Measurements from ENCODE around the gene CDH23.

The CDH23 gene

DNA sequence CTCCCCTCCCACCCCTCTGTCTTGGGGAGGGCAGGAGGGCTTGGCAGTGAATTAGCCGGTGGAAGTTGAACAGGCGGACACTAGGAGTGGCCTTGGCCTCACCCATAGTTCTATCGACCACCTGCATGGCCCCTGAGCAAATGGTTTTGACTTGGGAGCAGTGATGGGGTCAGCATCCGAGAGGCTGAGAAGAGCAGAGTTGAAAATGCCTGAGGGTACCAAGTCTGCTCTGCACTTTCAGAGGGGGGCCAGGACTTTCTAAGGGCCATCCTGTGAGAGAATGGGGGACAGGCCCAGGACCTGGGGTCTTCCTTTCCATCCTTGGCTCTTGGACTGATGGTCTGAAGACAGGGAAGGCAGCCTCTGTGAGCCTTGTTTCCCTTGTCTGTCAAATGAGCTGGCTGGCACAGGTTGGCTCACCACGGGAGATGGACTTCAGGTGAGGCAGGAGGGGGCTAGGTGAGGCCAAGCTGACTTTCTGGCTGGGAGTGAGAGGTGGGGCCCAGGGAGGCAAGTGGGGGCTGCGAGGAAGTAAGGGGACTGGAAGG lies 29.4 kb downstream of the CDH23 start:
- DNase-seq, result no peak

DNA sequence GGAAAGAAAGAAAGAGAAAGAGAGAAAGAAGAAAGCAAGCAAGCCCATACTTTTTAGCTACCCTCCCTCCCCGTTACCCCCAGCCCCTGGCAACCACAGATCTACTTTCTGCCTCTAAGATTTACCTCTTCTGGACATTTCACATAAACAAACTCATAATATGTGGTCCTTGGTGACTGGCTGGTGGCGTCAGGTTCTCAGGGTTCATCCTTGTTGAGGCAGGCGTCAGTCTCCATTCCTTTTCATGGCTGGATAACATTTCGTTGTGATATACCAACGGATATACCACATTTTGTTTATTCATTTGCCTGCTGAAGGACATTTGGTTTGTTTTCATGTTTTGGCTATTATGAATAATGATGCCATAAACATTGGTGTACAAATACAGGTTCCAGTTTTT lies 30.5 kb downstream of the CDH23 start:
- no peak for DNase-seq

DNA sequence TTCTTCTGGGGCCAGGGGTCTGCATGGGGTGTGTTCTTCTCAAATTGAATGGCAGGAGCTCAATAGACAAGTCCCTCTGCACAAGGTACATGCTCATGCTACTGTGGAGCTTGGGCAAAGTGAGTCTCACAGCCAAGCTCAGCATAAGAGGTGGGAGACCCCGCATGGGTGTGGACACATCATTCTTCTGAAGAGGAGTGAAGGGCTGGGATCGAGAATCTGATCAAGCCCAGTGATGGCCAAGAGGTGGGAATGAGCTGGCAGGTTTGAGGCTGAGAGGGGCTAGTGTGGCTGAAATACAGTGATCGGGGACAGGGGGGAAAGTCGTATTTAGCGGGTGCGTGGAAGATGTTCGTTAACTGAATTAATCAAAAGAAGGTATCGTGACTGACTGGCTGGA lies 32.6 kb downstream of the CDH23 start:
- DNase-seq, result no peak

DNA sequence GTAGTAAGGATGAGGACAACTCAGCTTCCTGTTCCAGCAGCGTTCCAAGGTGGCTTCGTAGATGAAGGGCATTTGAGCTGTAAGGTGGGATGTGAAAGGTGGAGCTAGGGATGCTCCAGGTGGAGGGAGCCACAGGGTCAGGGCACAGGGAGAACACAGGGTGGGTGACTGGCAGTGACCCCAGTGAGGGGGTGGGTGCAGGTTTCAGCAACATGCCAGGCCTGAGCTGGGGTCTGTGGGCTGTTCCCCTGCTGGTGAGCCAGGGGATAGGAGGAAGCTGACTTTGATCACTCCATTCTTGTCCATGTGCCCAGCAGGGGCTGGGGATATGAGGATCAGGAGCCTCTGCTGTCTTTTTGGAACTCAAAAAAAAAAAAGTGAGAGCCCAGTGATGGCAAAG lies 33.2 kb downstream of the CDH23 start:
- no peak for DNase-seq

DNA sequence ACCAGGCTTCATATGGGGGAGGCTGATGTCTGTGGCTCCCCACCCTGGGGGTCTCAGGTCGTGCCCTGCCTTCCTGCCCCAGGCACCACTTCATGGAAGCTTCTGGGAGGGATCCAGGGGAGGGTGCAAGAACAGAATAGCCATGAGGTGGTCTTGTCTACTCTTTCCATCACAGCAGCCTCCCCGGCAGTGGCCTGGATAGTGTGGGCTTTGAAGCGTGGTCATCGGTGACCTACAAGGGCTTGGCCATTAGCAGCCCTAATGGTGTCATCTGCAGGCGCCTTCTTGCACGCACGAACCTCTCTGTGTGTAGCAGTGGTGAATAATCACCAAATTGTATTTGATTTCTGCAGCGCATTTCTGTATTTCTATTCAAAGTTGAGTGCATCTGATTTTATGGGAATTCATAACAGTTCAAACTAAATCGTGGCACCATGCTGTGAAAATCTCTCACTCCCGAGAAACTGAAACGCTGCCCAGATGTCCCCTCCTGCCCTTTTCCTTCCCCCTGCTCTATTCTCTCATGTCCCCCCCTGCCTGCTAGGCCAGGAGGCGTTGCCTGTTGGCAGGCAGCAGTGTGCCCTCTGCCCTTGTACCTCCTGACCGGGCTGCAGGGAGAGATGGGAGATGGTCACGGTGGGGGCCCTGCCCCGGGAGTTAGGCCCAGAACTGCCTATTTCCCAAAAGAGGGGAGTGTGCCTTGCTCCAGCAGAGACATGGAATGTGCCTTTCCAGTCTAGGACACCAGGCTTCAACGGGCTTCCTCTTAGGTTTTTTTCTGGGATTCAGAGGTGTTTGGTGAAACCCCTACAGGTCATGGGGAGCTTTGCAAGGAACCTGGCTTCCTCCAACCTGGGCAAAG lies 34.8 kb downstream of the CDH23 start:
- DNase-seq, result no peak

DNA sequence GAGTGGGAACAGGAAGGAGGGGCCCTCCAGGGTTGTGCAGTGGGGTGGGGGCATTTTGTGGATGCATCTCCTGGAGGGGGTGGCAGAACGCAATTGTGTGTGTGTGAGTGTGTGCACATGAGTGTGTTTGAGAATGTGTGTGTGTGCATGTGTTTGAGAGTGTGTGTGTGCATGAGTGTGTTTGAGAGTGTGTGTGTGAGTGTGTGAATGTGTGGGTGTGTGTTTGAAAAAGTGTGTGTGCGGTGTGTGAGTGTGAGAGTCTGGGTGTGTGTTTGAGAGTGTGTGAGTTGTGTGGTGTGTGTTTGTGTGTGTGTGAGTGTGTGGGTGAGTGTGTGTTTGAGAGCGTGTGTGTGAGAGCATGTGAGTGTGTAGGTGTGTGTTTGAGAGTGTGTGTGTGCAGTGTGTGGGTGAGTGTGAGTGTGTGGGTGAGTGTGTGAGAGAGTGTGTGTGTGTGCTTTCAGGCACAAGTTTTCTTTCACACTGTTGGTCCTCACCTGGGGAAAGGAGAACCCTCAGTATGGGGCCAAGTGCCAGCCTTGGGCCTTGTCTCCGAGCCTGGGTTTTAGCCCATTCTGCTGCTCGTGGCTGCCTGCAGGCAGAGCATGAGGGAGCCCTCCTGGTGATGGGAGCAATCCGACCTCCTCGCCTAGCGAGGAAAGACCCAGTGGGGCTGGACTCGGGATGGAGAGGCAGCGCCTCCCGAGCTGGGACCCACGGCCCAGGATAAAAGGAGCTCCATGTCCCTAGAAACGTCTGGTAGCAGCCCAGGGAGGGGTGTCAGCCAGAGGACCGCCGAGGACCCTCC lies 35.6 kb downstream of the CDH23 start:
- DNase-seq, result no peak

DNA sequence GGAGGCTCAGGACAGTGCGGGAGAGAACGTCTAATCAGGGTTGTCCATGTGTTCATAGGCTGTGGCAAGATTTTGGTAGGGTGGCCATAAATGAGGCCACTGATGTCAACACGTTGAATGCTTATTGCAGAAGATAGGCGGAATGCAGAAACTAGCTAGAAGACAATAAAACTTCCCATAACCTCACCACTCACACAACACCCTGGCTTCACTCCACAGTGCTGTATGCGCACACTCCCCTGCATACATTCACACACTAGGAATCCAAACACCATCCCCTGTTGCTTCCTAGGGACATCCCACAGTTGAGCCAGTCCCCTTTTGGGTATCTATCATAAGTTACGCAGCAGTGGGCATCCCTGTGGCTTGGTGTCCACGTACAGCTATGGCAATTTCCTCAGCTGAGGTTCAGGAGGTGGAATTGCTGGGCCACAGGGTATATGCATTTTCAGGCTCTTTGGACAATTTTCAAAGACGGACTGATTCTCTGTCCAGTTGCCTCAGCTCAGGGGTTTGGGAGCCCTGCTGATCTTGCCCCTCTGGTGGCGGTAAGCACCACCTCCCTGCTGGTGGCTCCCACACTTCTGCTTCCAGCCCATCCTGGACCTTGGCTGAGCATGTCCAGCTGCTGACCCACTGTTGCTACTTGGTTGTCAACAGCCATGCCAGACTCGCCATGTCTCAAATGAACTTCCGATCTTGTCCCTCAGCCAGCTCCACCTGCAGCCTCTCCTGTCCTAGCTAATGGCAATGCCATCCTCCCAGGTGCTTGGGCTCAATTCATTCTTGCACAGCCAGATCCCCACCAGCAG lies 36.4 kb downstream of the CDH23 start:
- no peak for DNase-seq

DNA sequence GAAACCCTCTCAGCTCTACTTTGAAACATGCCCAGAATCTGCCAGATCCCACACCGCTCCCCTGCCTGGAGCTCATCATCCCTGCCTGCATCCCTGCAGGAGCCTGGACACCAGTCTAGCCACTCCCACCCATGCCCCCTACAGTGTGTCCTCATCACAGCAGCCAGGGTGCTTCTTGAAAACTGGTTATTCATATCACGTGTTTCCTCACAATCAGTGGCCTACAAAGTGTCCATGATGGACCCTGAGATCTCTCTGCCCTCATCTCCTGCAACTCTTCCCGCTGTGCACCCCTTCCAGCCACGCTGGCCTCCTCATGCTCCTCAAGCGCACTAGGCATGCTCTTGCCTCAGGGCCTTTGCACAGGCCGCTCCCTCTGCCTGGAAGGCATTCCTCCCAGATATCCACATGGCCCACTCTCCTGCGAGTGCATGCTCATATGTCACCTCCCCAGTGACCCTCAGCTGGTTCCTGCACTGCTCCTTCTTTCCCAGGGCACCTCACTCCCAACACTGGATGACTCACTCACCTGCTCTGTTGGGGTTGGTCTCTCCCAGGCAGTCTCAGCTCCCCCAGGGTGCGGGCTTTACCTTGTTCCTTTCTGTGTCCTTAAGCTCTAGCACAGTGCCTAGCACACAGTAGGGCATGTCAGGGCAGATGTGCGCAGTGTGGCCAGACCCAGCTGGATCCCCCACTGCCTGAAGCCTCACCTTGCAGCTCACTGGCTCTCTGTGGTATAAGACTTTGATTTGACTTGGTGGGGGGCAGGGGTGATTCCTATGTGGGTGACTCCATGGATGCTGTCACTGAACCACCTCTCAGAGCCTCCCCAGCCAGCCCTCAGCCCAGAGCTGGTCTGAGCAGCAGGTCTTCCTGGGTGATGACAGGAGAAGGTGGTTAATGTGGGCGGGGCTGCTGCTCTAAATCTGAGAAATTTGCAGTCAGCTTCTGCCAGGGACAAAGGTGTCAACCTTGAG lies 37.3 kb downstream of the CDH23 start:
- DNase-seq, result no peak

DNA sequence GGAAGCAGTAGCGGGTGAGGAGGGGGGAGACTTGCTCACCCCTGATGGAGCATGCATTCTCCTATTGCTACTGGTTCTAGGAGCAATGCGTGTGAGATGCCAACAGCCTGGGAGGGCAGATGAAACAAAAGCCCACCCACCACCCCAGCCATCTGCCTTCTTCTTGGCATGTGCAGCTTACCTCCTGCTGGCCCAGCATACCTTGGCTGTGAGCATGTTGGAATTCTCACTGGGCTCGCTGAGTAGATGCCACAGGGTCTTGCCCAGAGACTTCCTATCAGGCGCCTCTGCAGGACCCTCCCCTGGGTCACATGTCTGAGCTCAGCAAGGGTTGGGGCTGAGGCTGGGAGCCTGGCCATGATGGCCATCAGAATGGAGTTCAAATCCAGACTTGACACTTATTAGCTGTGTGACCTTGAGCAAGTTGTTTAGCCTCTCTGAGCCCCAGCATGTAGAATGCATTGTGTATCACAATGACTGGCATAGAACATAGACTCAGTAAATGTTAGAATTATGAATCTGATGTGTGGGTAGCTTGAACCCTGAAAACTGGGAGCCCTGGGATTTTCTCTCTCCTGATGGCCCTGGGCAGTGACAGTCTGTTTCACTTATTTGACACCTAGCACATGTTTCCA lies 38.2 kb downstream of the CDH23 start:
- DNase-seq, result no peak

DNA sequence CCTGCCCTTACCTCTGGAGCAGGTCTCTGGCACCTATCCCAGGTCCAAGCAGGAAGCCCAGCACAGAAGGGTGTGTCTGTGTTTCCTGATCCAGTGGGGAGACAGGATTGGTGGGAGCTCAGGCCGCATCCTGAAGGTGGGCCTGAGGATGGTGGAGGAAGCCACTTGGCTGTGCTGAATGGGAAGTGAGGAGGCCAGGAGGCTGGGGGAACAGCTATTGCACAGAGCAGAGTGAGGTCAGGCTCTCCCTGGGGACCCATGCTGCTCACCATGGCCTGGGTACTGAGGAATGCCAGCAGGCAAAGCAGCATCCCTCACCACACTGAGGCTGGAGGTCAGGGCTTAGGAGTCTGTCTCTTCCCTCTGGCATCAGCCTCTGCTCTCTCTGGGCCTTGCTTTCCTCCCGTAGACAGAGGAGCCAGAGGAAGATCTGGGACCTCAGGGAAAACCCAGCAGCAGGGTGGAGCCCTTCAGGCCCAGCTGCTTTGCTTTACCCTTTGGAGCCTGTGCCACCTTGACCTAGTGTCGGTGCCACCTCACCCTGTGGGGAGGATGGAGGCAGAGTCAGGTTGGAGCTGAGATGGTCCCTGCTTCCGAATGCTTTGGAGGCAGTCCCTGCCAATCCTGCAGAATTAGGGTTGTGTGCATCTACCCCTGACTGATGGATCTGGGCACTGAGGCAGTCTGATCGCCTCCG lies 39.0 kb downstream of the CDH23 start:
- no peak for DNase-seq

DNA sequence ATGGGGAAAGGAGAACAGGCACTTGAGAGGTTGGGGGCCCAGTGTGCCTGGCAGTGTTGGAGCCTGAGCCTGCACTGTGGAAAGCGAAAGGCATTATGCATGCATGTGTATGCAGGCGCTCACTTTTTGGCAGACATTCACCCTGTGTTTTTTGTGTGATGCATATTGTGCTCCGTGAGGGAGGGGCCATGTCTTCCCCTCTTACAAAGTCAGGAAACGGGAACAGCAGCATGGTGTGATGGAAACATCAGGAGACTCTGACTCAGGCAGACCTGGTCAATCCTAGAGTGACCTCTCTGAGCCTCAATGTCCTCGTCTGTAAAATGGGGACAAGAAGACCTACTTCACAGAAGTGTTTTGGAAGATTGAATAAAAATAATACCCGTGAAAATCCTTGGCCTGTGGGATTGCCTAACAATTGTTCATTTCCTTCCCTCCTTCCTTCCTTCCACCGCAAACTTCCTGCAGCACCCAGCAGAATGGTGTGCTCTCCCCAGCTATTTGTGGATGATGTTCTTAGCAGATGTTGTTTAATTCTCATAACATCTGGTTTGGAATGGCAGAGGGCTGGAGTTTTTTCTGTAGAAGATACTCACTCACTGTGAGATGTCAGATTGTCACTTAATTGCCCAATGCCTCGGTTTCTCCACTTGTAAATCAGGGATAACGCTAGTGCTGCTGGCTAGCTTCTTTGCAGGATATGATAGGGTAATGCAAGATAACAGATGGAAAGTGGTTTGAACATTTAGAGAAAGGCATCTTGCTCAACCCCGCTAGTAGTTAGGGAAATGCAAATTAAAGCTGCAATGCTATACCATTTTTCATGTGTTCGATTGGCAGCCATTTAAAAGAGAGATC lies 39.8 kb downstream of the CDH23 start:
- DNase-seq, result no peak

DNA sequence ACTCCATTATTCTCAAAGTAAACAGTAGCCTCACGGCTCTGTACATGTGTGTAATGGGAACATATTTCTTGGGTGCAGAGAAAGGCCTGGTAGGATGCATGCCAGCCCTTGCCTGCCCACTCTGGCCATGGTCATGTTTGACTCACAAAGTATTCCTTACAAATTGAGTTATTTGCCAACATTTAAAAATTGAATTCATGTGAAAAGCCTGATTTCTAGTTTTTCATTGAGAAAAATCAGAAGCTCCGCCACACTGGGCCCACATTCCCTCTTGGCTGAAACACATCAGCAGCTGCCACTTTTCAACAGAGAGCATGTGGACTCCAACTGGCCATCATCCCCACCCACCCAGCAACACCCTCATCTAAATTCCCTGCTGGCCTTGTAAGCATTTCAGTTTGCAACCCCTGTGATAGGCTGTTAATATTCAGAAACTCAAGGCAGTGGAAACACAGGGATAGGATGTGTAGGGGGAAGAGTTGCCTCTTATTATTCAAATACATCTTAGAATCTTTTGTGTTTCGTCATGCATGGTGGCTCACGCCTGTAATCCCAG lies 40.9 kb downstream of the CDH23 start:
- DNase-seq, result no peak

DNA sequence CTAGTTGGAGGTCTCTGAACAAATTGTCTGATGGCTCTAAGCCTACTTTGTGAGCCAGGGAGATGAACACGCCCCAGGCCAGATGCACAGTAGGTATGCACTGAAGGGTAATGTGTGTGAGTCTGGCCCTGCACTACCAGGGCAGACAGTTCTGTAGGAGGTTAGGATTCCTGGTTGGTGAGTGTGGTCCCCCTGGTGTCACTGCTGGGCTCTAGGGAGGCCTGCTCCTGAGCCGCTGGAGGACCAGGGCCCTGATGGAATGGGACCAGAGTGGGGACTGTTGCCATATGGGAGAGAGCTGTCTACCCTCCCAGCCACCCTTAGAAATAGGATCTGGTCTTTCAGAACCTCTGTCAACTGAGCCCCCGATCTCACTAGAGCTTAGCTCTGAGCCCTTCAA lies 42.0 kb downstream of the CDH23 start:
- no peak for DNase-seq

DNA sequence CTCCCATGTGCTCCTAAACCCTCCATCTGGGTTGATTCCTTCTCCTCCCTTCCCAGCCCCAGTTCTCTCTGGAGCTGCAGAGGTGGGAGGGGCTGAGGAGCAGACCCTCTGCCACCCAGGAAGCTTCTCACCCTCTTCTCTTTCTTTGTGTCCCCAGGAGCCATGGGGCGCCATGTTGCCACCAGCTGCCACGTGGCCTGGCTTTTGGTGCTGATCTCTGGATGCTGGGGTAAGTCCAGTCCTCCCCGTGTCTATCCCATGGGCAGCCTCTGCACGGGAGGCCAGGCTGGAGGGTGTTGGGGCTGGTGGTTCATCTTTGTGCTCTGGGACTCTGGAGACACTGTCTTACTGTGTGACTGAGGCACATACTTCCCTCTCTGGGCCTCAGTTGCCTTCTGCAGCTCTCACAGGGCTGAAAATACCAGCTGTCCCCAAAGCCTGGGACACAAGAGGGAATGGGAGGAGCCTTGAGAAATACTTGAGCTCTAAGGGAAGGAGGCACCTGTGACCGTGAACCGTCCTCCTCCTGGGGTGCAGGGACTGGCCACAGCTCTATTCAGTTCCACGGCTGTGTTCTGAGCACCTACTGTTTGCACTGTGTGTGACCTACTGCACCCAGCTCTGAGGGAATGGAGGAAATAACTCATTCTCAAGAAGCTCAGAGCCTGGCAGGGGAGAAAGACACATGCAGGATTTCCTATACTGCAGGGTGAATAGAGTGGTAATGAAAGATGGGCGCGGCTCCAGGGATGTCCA lies 43.1 kb downstream of the CDH23 start:
- no peak for DNase-seq

DNA sequence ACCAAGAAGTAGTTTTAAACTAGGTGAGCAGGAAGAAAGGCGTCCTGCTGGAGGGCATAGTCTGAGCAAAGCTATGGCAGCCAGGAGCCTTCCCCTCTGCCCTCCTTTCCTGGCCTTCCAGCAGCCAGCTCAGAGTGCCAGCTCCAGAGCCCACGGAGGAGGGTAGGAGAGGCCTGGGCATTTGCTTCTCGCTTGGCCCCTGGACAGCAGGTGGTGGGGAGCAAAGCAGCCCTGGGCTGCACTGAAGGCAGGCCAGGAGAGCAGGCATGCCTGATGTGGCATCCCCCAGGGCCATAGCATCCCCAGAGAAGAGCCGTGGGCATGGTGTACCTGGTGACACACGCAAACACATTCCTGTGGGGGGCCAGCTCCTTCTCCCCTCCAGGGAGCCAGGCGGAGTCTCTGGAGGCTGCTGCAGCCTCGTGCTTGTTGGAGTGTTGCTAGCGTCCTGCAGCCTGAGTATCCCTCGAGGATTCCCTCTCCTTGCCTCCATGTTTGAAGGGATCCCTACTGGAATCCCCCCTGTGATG lies 43.9 kb downstream of the CDH23 start:
- no peak for DNase-seq

DNA sequence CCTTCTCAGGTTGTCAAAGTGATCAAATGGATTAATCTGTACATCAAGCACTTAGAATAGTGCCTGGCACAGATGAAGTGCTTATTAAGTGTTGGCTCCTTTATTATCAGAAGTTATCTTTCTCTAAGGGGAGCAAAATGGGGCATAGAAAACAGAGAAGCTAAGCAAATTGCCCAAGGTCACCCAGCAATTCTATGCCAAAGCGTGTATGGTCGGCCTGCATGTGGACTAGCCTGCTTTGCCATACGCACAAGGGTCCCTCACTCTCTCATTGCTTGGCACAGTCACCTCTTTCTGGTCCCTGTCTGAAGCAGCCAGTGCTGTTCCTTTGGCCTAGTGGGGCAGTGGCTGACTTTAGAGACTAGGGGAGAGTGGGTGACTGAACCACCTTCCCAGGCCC lies 45.3 kb downstream of the CDH23 start:
- DNase-seq, result no peak

DNA sequence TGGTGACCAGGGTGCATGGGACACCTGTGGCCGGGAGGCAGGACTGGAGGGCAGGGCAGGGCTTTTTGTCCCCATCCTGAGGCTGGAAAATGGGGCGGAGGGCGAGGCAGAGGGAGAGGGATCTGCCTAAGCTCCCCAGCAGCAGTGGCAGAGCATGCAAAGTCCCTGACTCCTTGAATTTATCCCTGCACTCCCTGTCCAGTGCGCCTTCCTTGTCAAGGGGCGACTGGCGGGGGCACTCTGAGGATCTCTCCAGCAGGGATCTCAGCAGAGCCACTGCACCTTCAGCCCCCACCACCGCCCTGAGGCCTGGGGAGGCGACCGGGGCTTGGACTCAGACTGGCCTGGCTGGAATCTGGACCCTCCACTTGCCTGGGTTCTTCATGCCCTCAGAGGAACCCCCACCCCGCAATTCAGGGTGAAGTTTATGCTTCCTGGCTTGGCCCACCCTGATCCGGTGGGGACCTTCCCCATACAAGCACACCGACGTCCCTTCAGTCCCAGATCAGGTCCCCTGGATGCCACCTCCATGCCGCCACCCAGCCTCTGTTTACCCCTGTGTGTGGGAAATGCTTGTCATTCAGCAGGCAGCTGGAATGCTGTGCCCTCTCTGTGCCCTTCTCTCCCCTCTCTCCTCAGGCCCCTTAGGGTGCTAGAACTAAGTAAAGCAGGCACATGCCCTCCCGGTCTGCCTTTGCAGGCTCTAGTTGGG lies 46.3 kb downstream of the CDH23 start:
- DNase-seq, result no peak

DNA sequence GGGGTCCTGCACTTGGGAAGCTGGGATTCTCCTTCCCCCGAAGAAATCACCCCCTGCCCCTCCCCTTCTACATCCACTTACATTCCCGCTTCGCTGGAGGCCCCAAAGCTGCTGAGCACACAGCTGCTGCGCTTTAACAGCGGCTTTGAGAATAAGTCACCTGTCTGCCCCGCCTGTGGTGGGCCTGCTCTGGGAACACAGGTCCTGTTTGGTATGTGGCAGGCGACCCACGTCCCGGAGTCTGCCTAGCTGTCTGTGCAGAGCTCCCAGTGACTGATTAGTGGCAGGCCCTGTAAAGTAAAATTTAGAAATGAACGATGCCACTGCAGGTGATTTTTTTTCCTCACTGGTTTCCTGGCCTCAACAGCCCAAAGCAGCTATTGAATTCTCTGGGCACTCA lies 47.0 kb downstream of the CDH23 start:
- no peak for DNase-seq
